SK-N-SH (cell line): ENCODE results near the gene ATP11A.

ENCODE experiments used
- CHD2 ChIP-seq: fragments of 150-350 bp; IDR thresholded peaks from 2 replicates; pipeline ENCODE4 v1.6.1; 2018; ENCODE audit warnings: low read length; ENCODE audit not compliant: partially characterized antibody
- EP300 ChIP-seq, 2 experiments: IDR thresholded peaks; 2 replicates each; pipeline versions ENCODE4 v1.4.0 to v1.6.1; 2012; ENCODE audit warnings: borderline replicate concordance in 1 of 2, low read depth in 1 of 2, low read length in 1 of 2
- EZH2phosphoT487 ChIP-seq: fragments of 200-600 bp; sonication (generic); IDR thresholded peaks from 2 replicates; pipeline ENCODE4 v1.6.1; 2017; ENCODE audit warnings: low read depth, mixed run types, mild to moderate bottlenecking, antibody characterized with exemption, moderate library complexity, borderline replicate concordance
- FOXJ3 ChIP-seq: sonication (generic); formaldehyde crosslinking; IDR thresholded peaks from 2 replicates; pipeline ENCODE4 v1.5.1; 2020; ENCODE audit warnings: mild to moderate bottlenecking, missing genetic modification reagents
- MXI1 ChIP-seq: IDR thresholded peaks from 2 replicates; pipeline ENCODE4 v1.6.1; 2012; ENCODE audit warnings: mild to moderate bottlenecking, low read depth, low read length, improper control_type of control experiment
- POLR2AphosphoS5 ChIP-seq: IDR thresholded peaks from 2 replicates; pipeline ENCODE4 v1.6.1; 2012; ENCODE audit warnings: low read depth, low read length
- RAD21 ChIP-seq: IDR thresholded peaks from 2 replicates; pipeline ENCODE4 v1.6.1; 2012; ENCODE audit warnings: mild to moderate bottlenecking, low read length
- SIN3A ChIP-seq: IDR thresholded peaks from 2 replicates; pipeline ENCODE4 v1.6.1; 2012; ENCODE audit warnings: low read depth, mild to moderate bottlenecking, low read length, moderate library complexity, borderline replicate concordance
- SMC3 ChIP-seq: IDR thresholded peaks from 2 replicates; pipeline ENCODE4 v1.6.1; 2012; ENCODE audit warnings: low read depth, low read length, improper control_type of control experiment
- TCF12 ChIP-seq: IDR thresholded peaks from 2 replicates; pipeline ENCODE4 v1.4.0; 2012
- TF ChIP-seq, protein P1 (sequence below): fragments of 200-600 bp; sonication (generic); IDR thresholded peaks from 2 replicates; pipeline ENCODE4 v1.6.1; 2017; ENCODE audit warnings: antibody characterized with exemption, mild to moderate bottlenecking, moderate library complexity
- TF ChIP-seq, protein P2 (sequence below): IDR thresholded peaks from 2 replicates; pipeline ENCODE4 v1.6.1; 2012; ENCODE audit warnings: mild to moderate bottlenecking, low read depth, low read length, moderate library complexity
- TF ChIP-seq, protein P3 (sequence below): IDR thresholded peaks from 2 replicates; pipeline ENCODE4 v1.4.0; 2012; ENCODE audit warnings: low read depth, borderline replicate concordance

DNA sequence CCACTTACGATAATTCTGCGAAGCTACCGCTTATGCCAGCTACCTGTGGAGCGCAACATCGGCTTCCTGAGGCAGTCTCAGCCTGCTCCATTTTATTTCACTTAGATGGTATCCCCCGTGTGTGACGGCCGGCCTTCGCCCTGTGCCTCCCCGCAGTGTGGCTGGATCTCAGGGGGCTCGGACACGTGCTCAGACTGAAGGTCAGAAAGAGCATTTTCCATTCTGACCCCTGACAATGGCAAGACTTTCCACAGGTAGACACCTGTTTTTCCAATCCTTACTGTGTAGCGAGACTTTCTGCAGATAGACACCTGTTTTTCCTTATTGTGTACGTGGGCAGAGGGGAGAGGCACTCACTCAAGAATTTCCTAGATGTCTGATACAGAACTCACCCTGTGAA is 52.7 kb downstream of the ATP11A start:
- no peak for TF ChIP-seq SIN3A
- TF ChIP-seq, protein P1, sequence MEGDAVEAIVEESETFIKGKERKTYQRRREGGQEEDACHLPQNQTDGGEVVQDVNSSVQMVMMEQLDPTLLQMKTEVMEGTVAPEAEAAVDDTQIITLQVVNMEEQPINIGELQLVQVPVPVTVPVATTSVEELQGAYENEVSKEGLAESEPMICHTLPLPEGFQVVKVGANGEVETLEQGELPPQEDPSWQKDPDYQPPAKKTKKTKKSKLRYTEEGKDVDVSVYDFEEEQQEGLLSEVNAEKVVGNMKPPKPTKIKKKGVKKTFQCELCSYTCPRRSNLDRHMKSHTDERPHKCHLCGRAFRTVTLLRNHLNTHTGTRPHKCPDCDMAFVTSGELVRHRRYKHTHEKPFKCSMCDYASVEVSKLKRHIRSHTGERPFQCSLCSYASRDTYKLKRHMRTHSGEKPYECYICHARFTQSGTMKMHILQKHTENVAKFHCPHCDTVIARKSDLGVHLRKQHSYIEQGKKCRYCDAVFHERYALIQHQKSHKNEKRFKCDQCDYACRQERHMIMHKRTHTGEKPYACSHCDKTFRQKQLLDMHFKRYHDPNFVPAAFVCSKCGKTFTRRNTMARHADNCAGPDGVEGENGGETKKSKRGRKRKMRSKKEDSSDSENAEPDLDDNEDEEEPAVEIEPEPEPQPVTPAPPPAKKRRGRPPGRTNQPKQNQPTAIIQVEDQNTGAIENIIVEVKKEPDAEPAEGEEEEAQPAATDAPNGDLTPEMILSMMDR, result no peak
- TF ChIP-seq EZH2phosphoT487, result no peak
- TF ChIP-seq FOXJ3, result no peak
- no peak for TF ChIP-seq RAD21
- no peak for TF ChIP-seq POLR2AphosphoS5
- TF ChIP-seq SMC3, result no peak
- TF ChIP-seq, protein P2, sequence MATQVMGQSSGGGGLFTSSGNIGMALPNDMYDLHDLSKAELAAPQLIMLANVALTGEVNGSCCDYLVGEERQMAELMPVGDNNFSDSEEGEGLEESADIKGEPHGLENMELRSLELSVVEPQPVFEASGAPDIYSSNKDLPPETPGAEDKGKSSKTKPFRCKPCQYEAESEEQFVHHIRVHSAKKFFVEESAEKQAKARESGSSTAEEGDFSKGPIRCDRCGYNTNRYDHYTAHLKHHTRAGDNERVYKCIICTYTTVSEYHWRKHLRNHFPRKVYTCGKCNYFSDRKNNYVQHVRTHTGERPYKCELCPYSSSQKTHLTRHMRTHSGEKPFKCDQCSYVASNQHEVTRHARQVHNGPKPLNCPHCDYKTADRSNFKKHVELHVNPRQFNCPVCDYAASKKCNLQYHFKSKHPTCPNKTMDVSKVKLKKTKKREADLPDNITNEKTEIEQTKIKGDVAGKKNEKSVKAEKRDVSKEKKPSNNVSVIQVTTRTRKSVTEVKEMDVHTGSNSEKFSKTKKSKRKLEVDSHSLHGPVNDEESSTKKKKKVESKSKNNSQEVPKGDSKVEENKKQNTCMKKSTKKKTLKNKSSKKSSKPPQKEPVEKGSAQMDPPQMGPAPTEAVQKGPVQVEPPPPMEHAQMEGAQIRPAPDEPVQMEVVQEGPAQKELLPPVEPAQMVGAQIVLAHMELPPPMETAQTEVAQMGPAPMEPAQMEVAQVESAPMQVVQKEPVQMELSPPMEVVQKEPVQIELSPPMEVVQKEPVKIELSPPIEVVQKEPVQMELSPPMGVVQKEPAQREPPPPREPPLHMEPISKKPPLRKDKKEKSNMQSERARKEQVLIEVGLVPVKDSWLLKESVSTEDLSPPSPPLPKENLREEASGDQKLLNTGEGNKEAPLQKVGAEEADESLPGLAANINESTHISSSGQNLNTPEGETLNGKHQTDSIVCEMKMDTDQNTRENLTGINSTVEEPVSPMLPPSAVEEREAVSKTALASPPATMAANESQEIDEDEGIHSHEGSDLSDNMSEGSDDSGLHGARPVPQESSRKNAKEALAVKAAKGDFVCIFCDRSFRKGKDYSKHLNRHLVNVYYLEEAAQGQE, result no peak
- TF ChIP-seq, protein P3, sequence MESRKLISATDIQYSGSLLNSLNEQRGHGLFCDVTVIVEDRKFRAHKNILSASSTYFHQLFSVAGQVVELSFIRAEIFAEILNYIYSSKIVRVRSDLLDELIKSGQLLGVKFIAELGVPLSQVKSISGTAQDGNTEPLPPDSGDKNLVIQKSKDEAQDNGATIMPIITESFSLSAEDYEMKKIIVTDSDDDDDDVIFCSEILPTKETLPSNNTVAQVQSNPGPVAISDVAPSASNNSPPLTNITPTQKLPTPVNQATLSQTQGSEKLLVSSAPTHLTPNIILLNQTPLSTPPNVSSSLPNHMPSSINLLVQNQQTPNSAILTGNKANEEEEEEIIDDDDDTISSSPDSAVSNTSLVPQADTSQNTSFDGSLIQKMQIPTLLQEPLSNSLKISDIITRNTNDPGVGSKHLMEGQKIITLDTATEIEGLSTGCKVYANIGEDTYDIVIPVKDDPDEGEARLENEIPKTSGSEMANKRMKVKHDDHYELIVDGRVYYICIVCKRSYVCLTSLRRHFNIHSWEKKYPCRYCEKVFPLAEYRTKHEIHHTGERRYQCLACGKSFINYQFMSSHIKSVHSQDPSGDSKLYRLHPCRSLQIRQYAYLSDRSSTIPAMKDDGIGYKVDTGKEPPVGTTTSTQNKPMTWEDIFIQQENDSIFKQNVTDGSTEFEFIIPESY, result no peak
- no peak for TF ChIP-seq CHD2
- no peak for TF ChIP-seq EP300 (IDR thresholded peaks at IDR 0.05; ENCODE audit: borderline replicate concordance in 1 of 2, low read depth in 1 of 2, low read length in 1 of 2)
- no peak for TF ChIP-seq TCF12
- no peak for TF ChIP-seq MXI1
